ENCODE measurements around the gene SESTD1.

GRCh38 chr2:179243046-179243445 is 21.6 kb downstream of the SESTD1 start:
- no peak for TF ChIP-seq CTCF (conservative IDR thresholded peaks at IDR 0.05; ENCODE audit: low read depth, low read length)
- TF ChIP-seq POLR2A (IDR thresholded peaks at IDR 0.05; ENCODE audit: low read depth, low read length) = no peak
- TF ChIP-seq RCOR1 (IDR thresholded peaks at IDR 0.05; ENCODE audit: insufficient replicate concordance, low read length) = no peak
- TF ChIP-seq BHLHE40 (IDR thresholded peaks at IDR 0.05; ENCODE audit: low read depth, low read length) = no peak
- TF ChIP-seq CEBPB (IDR thresholded peaks at IDR 0.05; ENCODE audit: low read depth, low read length) = no peak
- TF ChIP-seq SMC3 (IDR thresholded peaks at IDR 0.05; ENCODE audit: low read depth, low read length) = no peak
- TF ChIP-seq FOS (IDR thresholded peaks at IDR 0.05; ENCODE audit: low read depth, low read length) = no peak
- TF ChIP-seq ELK1 (IDR thresholded peaks at IDR 0.05; ENCODE audit: borderline replicate concordance, low read depth, low read length) = no peak
- TF ChIP-seq USF2 (IDR thresholded peaks at IDR 0.05; ENCODE audit: low read depth, low read length) = no peak
- no peak for TF ChIP-seq RFX5 (IDR thresholded peaks at IDR 0.05; ENCODE audit: low read depth, low read length)
